ENCODE data around the gene RTL10. TPM values are rescaled to one million over a fixed set of nuclear protein-coding genes. Genes with fewer than 3 reads are reported as not detected.

The RTL10 gene
- polyA plus RNA-seq, 2 of the 4 experiments (the other 2 are of a cell fraction) = 4.4 to 5.1 TPM

DNA sequence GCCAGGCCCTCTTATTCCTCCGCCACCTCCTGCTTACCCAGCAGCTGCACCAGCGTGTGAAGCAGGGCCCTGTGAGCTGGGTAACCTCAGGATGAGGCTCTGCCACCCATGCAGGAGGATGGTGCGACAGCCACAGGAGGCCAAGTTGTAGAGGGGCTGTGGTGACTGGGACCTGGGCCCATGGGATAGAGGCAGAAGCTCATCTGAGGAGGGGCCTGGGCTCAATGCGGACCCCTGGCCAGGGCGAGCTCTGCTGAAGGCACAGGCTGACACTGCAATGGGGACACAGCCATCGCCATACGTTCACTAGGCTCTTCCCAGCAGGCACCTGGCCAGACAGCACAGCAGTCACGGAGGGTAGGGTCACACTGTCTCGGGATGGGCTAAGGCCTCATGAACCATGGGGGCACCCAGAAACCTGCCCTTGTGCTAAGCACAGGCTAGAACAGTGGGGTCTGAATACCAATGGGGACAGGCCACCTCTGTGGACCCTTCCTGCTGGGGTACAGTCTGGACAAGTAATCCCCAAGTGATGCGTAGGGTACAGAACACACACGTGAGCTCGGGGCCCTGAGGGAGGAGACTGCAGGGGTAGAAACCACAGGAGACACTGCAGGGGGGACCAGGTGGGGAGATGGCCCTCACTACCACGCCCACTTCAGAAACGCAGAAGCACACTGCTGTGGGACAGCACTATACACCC lies 35.3 kb downstream of the RTL10 start:
- H3K9me3 ChIP-seq = no peaks in the 10 kb centered on the region
- no peak for TF ChIP-seq SMC3 (IDR thresholded peaks at IDR 0.05)
- no peak overlapping the region for H3K4me2 ChIP-seq
- ATAC-seq (no peak), DNase-seq (ENCODE audit: low read depth in 1 of 2, low spot score in 1 of 2) (no peak), FAIRE-seq (no peak)
- ChIA-PET POLR2A (interaction anchor here (0.6 kb wide), 1 partner anchor 15 kb away, joined by 4 read pairs; no protein-coding TSS in a partner anchor), CTCF (interaction anchor here (0.9 to 1.8 kb wide), 4 partner anchors 12 to 91 kb away, joined by 3 to 7 read pairs (median 3); no protein-coding TSS in a partner anchor)
- 93% methylated on average over 5 of the region's 14 CpGs for WGBS (ENCODE audit: missing lambda C conversion rate)
- no peak overlapping the region for H3K4me3 ChIP-seq
- H3K27ac ChIP-seq = no peak overlapping the region
- peaks cover 3% of the 10 kb centered on the region; the same call in 1 of the 3 replicates for H3K4me1 ChIP-seq

GRCh38 chr22:19818324-19819207 lies 36.1 kb downstream of the RTL10 start:
- ATAC-seq (peak in 1 of 2 experiments; percentile 36; a peak in 1 of 6 replicates), FAIRE-seq (no peak), DNase-seq (ENCODE audit: low read depth in 1 of 2, low spot score in 1 of 2) (no peak)
- H3K9me3 ChIP-seq = no peaks in the 10 kb centered on the region
- CTCF ChIA-PET = interaction anchor here (1.1 kb wide), 1 partner anchor 37 kb away, joined by 3 read pairs; no protein-coding TSS in a partner anchor
- WGBS (ENCODE audit: missing lambda C conversion rate) = 98% methylated on average over 7 of the region's 17 CpGs
- H3K4me1 ChIP-seq = no peaks in the 10 kb centered on the region
- no peak overlapping the region for H3K4me2 ChIP-seq
- no peak overlapping the region for H3K27ac ChIP-seq
- H3K4me3 ChIP-seq = no peak overlapping the region
- TF ChIP-seq CEBPB (IDR thresholded peaks at IDR 0.05) (no peak), HOXB13 (CRISPR knock-in tag; IDR thresholded peaks at IDR 0.05; ENCODE audit: low read depth) (no peak), FOSL2 (IDR thresholded peaks at IDR 0.05) (no peak), FOSL2 (CRISPR knock-in tag; IDR thresholded peaks at IDR 0.05) (no peak), ZSCAN20 (CRISPR knock-in tag; IDR thresholded peaks at IDR 0.05) (no peak), EP300 (IDR thresholded peaks at IDR 0.05) (no peak), CHD4 (IDR thresholded peaks at IDR 0.05; ENCODE audit: borderline replicate concordance) (no peak), TFCP2L1 (CRISPR knock-in tag; IDR thresholded peaks at IDR 0.05) (no peak), BHLHE40 (IDR thresholded peaks at IDR 0.05; ENCODE audit: low read depth, low read length) (no peak), FOXS1 (CRISPR knock-in tag; IDR thresholded peaks at IDR 0.05) (no peak), FOSB (CRISPR knock-in tag; IDR thresholded peaks at IDR 0.05) (no peak), HEYL (CRISPR knock-in tag; IDR thresholded peaks at IDR 0.05) (no peak), NR3C1 (IDR thresholded peaks at IDR 0.05) (no peak), EHMT2 (IDR thresholded peaks at IDR 0.05; ENCODE audit: low read depth) (no peak), MAFK (IDR thresholded peaks at IDR 0.05; ENCODE audit: partially characterized antibody) (no peak)
- TF ChIP-seq, protein P1, sequence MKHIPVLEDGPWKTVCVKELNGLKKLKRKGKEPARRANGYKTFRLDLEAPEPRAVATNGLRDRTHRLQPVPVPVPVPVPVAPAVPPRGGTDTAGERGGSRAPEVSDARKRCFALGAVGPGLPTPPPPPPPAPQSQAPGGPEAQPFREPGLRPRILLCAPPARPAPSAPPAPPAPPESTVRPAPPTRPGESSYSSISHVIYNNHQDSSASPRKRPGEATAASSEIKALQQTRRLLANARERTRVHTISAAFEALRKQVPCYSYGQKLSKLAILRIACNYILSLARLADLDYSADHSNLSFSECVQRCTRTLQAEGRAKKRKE (CRISPR knock-in tag; IDR thresholded peaks at IDR 0.05; ENCODE audit: low read depth) = no peak
- POLR2A ChIA-PET = no interaction called here

GRCh38 chr22:19816372-19817119 lies 38.1 kb downstream of the RTL10 start:
- ATAC-seq (no peak), FAIRE-seq (no peak), DNase-seq (ENCODE audit: low read depth in 1 of 2, low spot score in 1 of 2) (no peak)
- no peak overlapping the region for H3K4me3 ChIP-seq
- 90% methylated on average over 5 of the region's 14 CpGs for WGBS (ENCODE audit: missing lambda C conversion rate)
- H3K27ac ChIP-seq = no peak overlapping the region
- H3K9me3 ChIP-seq = no peaks in the 10 kb centered on the region
- ChIA-PET CTCF (no interaction called here), POLR2A (no interaction called here)
- no peak overlapping the region for H3K4me2 ChIP-seq
- no peaks in the 10 kb centered on the region for H3K4me1 ChIP-seq
- no peak for TF ChIP-seq HOXB5 (CRISPR knock-in tag; IDR thresholded peaks at IDR 0.05)
- no peak for TF ChIP-seq FOSL2 (IDR thresholded peaks at IDR 0.05)
- TF ChIP-seq FOSL2 (CRISPR knock-in tag; IDR thresholded peaks at IDR 0.05) = no peak
- no peak for TF ChIP-seq KDM5A (IDR thresholded peaks at IDR 0.05)
- TF ChIP-seq MAZ (IDR thresholded peaks at IDR 0.05; ENCODE audit: borderline replicate concordance, low read depth, low read length) = no peak
- TF ChIP-seq, protein P2, sequence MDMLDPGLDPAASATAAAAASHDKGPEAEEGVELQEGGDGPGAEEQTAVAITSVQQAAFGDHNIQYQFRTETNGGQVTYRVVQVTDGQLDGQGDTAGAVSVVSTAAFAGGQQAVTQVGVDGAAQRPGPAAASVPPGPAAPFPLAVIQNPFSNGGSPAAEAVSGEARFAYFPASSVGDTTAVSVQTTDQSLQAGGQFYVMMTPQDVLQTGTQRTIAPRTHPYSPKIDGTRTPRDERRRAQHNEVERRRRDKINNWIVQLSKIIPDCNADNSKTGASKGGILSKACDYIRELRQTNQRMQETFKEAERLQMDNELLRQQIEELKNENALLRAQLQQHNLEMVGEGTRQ (IDR thresholded peaks at IDR 0.05) = no peak
- TF ChIP-seq CHD4 (IDR thresholded peaks at IDR 0.05; ENCODE audit: borderline replicate concordance) = no peak
- TF ChIP-seq BHLHE40 (IDR thresholded peaks at IDR 0.05; ENCODE audit: low read depth, low read length) = no peak
- TF ChIP-seq GATA3 (IDR thresholded peaks at IDR 0.05; ENCODE audit: borderline replicate concordance) = no peak
- TF ChIP-seq RNF2 (IDR thresholded peaks at IDR 0.05; ENCODE audit: borderline replicate concordance, low read depth) = no peak
- no peak for TF ChIP-seq REST (IDR thresholded peaks at IDR 0.05)
- no peak for TF ChIP-seq FOXS1 (CRISPR knock-in tag; IDR thresholded peaks at IDR 0.05)
- TF ChIP-seq PHF8 (IDR thresholded peaks at IDR 0.05; ENCODE audit: borderline replicate concordance, low read depth) = no peak
- no peak for TF ChIP-seq CBX2 (IDR thresholded peaks at IDR 0.05; ENCODE audit: borderline replicate concordance, low read depth)
